HepG2 (cell line): ENCODE results near the gene IFNAR1. TPM values are rescaled to one million over a fixed set of nuclear protein-coding genes. Genes with fewer than 3 reads are reported as not detected.

Experiments used
- BORCS8-MEF2B ChIP-seq: sonication (generic); formaldehyde crosslinking; IDR thresholded peaks from 2 replicates; pipeline ENCODE4 v1.8.0; 2022; ENCODE audit warnings: mild to moderate bottlenecking, missing genetic modification reagents
- CCDC6 ChIP-seq: sonication (generic); formaldehyde crosslinking; IDR thresholded peaks from 2 replicates; pipeline ENCODE4 v1.8.1; 2022; ENCODE audit warnings: mild to moderate bottlenecking, missing genetic modification reagents, moderate library complexity
- CERS6 ChIP-seq: sonication (generic); formaldehyde crosslinking; IDR thresholded peaks from 2 replicates; pipeline ENCODE4 v1.5.0; 2020; ENCODE audit warnings: missing genetic modification reagents
- CREB3 ChIP-seq: sonication (generic); formaldehyde crosslinking; IDR thresholded peaks from 2 replicates; pipeline ENCODE4 v1.5.0; 2020; ENCODE audit warnings: missing genetic modification reagents
- HNF1A ChIP-seq, 2 experiments: sonication (generic) in 1 of 2; formaldehyde crosslinking in 1 of 2; IDR thresholded peaks; 2 replicates each; pipeline versions ENCODE4 v1.4.0 to v1.6.1; 2016 to 2020; ENCODE audit warnings: borderline replicate concordance in 1 of 2, low read depth in 1 of 2, mild to moderate bottlenecking in 1 of 2, missing genetic modification reagents in 1 of 2
- SIN3A ChIP-seq: IDR thresholded peaks from 2 replicates; pipeline ENCODE4 v1.6.1; 2011; ENCODE audit warnings: low read depth, mild to moderate bottlenecking, control low read depth, low read length, borderline replicate concordance
- ZBTB10 ChIP-seq: sonication (generic); formaldehyde crosslinking; IDR thresholded peaks from 2 replicates; pipeline ENCODE4 v1.4.0; 2020; ENCODE audit warnings: missing genetic modification reagents, borderline replicate concordance
- ZBTB25 ChIP-seq: IDR thresholded peaks from 2 replicates; pipeline ENCODE4 v1.6.1; 2018; ENCODE audit warnings: missing genetic modification reagents
- ZFX ChIP-seq: sonication (generic); formaldehyde crosslinking; IDR thresholded peaks from 2 replicates; pipeline ENCODE4 v1.4.0; 2020; ENCODE audit warnings: mild to moderate bottlenecking, low read depth, missing genetic modification reagents, moderate library complexity
- ZKSCAN1 ChIP-seq: fragments of 150-350 bp; IDR thresholded peaks from 2 replicates; pipeline ENCODE4 v1.6.1; 2014; ENCODE audit warnings: low read length
- ZNF503 ChIP-seq: sonication (generic); formaldehyde crosslinking; IDR thresholded peaks from 2 replicates; pipeline ENCODE4 v1.4.0; 2020; ENCODE audit warnings: missing genetic modification reagents
- ZNF678 ChIP-seq: sonication (generic); formaldehyde crosslinking; IDR thresholded peaks from 2 replicates; pipeline ENCODE4 v1.4.0; 2020; ENCODE audit warnings: mild to moderate bottlenecking, missing genetic modification reagents
- ZNF773 ChIP-seq: sonication (generic); formaldehyde crosslinking; IDR thresholded peaks from 2 replicates; pipeline ENCODE4 v1.4.0; 2020; ENCODE audit warnings: missing genetic modification reagents, borderline replicate concordance
- ZNF792 ChIP-seq: IDR thresholded peaks from 2 replicates; pipeline ENCODE4 v1.6.1; 2016
- polyA plus RNA-seq, 8 experiments: library from polyadenylated mRNA; depleted of rRNA in 3 of 8; stranded (reverse) in 7 of 8; unstranded in 1 of 8; fragments of >200 nt; fragmentation: Illumina TruSeq in 4 of 8; extraction: Trizol in 4 of 8; gene quantifications; 2 replicates each; pipeline versions ENCODE4 v1.2.1 to v1.2.3, GENCODE V29; 2011 to 2016; ENCODE audit warnings: low read depth in 4 of 8, missing spikeins in 1 of 8, mixed read lengths in 1 of 8; ENCODE audit not compliant: insufficient read depth in 1 of 8
- total RNA-seq, 5 experiments: library from RNA; depleted of rRNA; stranded (reverse); fragments of >200 nt; fragmentation: Illumina TruSeq; extraction: Trizol; gene quantifications; 2 replicates each; pipeline ENCODE4 v1.2.3, GENCODE V29; 2016; ENCODE audit warnings: low read depth in 1 of 5

IFNAR1 gene
- total and polyA plus RNA-seq, 2 of the 13 experiments (the other 11 are each of a cell fraction or from before 2014, with no cell fraction given), result 6.7 to 9.3 TPM

- TF ChIP-seq ZNF678 (CRISPR knock-in tag), result no peak
- no peak for TF ChIP-seq HNF1A (IDR thresholded peaks at IDR 0.05; ENCODE audit: low read depth)
- TF ChIP-seq HNF1A (CRISPR knock-in tag; IDR thresholded peaks at IDR 0.05; ENCODE audit: borderline replicate concordance), result no peak; the same call in 1 of the 2 replicates
- TF ChIP-seq ZNF792 (CRISPR knock-in tag), result peak; percentile 43; the same call in 1 of the 2 replicates
- TF ChIP-seq ZKSCAN1, result no peak
- TF ChIP-seq ZNF503 (CRISPR knock-in tag), result no peak
- no peak for TF ChIP-seq ZBTB25 (CRISPR knock-in tag)
- TF ChIP-seq SIN3A, result no peak
- no peak for TF ChIP-seq ZBTB10 (CRISPR knock-in tag)
- no peak for TF ChIP-seq CCDC6 (CRISPR knock-in tag)
- no peak for TF ChIP-seq ZNF773 (CRISPR knock-in tag)
- TF ChIP-seq BORCS8-MEF2B (CRISPR knock-in tag), result no peak
- TF ChIP-seq CREB3 (CRISPR knock-in tag), result no peak
- TF ChIP-seq CERS6 (CRISPR knock-in tag), result no peak
- peak; percentile 33; the same call in 1 of the 2 replicates for TF ChIP-seq ZFX (CRISPR knock-in tag)
These were observed 37.9 kb upstream of the IFNAR1 start (continued) for GRCh38 chr21:33286600-33287456.
